ENCODE measurements around the gene CNTNAP2. TPM values are rescaled to one million over a fixed set of nuclear protein-coding genes. Genes with fewer than 3 reads are reported as not detected.

CNTNAP2 gene
- total and polyA plus RNA-seq, 2 of the 4 experiments (the other 2 are of a cell fraction): not detected

DNA sequence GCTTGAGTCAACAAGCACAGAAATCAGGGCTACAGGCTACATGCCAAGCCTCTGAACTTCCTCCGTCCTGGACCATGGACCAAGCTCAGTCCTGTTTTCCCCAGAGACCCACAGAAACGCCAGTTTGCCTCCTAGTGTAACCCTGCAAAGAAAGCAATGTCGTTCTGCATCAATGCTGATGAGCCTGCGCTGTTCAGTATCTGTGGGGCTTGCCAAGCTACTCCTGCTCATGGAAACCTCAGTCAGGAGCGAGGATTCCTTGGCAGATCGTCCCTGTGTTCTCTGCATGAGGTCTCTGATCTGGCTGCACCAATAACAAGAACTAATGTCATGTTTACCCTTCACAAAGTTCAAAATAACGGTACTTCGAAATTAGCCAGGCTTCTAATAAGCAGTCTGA, 1978.5 kb downstream of the CNTNAP2 start:
- Histone ChIP-seq H2AK9ac (replicated peaks; ENCODE audit: low read depth, low read length, poor library complexity) (no peak overlapping the region), H3K23ac (ENCODE audit: low read depth, low read length) (no peak overlapping the region), H2BK120ac (ENCODE audit: low read depth, low read length) (no peak overlapping the region), H2AK5ac (ENCODE audit: low read depth, low read length) (no peak overlapping the region), H3K9me3 (ENCODE audit: control insufficient read depth, insufficient read depth, low read length) (peaks cover 9% of the 10 kb centered on the region), H4K5ac (ENCODE audit: low read depth, low read length) (no peak overlapping the region), H2BK5ac (ENCODE audit: low read depth, low read length, poor library complexity, severe bottlenecking) (no peak overlapping the region), H3K4me3 (ENCODE audit: insufficient read depth, low read depth, low read length) (no peak overlapping the region), H3K56ac (ENCODE audit: extremely low read depth, insufficient read depth, low read length) (no peak overlapping the region), H2BK20ac (ENCODE audit: low read depth, low read length) (no peak overlapping the region), H3K4ac (ENCODE audit: low read depth, low read length) (no peak overlapping the region), H2BK15ac (ENCODE audit: low read depth, low read length) (no peak overlapping the region), H3K27ac (ENCODE audit: insufficient read depth, low read length) (no peak overlapping the region), H3K18ac (ENCODE audit: low read depth, low read length) (no peak overlapping the region), H3K4me2 (ENCODE audit: low read depth, low read length) (no peak overlapping the region), H3K9ac (ENCODE audit: low read depth, low read length) (no peak overlapping the region), H4K91ac (ENCODE audit: insufficient read depth, low read depth, low read length) (no peak overlapping the region), H2AFZ (replicated peaks; ENCODE audit: low read length, poor library complexity) (no peak overlapping the region), H3K14ac (replicated peaks; ENCODE audit: low read depth, low read length) (no peak overlapping the region), H3K4me1 (ENCODE audit: control insufficient read depth, insufficient read depth, low read length) (no peaks in the 10 kb centered on the region), H3K36me3 (ENCODE audit: control insufficient read depth, insufficient read depth, low read length) (no peaks in the 10 kb centered on the region), H4K20me1 (ENCODE audit: insufficient read depth, low read length) (no peaks in the 10 kb centered on the region), H3K27me3 (ENCODE audit: control insufficient read depth, insufficient read depth, low read length) (no peaks in the 10 kb centered on the region), H3K9me1 (ENCODE audit: insufficient read depth, low read length) (no peaks in the 10 kb centered on the region), H4K8ac (ENCODE audit: low read depth in 2 of 2, low read length in 2 of 2) (no peak overlapping the region), H3K79me1 (ENCODE audit: low read depth in 1 of 2, low read length in 2 of 2) (no peaks in the 10 kb centered on the region)
- CTCF ChIA-PET: no interaction called here
- dilution Hi-C loops (cut with HindIII; ENCODE audit: low sequenced_read_pairs, unreplicated experiment): no loop called here
- in situ Hi-C loops (cut with MboI; ENCODE audit: low sequenced_read_pairs): no loop called here
- POLR2A ChIA-PET (ENCODE audit: unreplicated experiment): no interaction called here
- 6% methylated on average over 4 of the region's 8 CpGs; no CpG with 5 or more reads in 1 of the 2 experiments for WGBS, 2 experiments (ENCODE audit: extremely low coverage in 2 of 2, insufficient read length in 1 of 2)
- DNase-seq (no peak), ATAC-seq (ENCODE audit: low read depth) (no peak)
- BruUV-seq (replicated peaks): no TSS peak
- intact Hi-C loops (cut with micrococcal nuclease): no loop called here
- no peak for TF ChIP-seq MAFK (IDR thresholded peaks at IDR 0.05; ENCODE audit: low read depth, low read length)
- TF ChIP-seq CHD1 (IDR thresholded peaks at IDR 0.05; ENCODE audit: low read depth, low read length): no peak
- TF ChIP-seq BHLHE40 (IDR thresholded peaks at IDR 0.05; ENCODE audit: low read depth, low read length): no peak
- TF ChIP-seq, protein P1, sequence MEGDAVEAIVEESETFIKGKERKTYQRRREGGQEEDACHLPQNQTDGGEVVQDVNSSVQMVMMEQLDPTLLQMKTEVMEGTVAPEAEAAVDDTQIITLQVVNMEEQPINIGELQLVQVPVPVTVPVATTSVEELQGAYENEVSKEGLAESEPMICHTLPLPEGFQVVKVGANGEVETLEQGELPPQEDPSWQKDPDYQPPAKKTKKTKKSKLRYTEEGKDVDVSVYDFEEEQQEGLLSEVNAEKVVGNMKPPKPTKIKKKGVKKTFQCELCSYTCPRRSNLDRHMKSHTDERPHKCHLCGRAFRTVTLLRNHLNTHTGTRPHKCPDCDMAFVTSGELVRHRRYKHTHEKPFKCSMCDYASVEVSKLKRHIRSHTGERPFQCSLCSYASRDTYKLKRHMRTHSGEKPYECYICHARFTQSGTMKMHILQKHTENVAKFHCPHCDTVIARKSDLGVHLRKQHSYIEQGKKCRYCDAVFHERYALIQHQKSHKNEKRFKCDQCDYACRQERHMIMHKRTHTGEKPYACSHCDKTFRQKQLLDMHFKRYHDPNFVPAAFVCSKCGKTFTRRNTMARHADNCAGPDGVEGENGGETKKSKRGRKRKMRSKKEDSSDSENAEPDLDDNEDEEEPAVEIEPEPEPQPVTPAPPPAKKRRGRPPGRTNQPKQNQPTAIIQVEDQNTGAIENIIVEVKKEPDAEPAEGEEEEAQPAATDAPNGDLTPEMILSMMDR (conservative IDR thresholded peaks at IDR 0.05; ENCODE audit: low read depth, low read length): no peak
- TF ChIP-seq MAZ (IDR thresholded peaks at IDR 0.05; ENCODE audit: borderline replicate concordance, low read depth, low read length): no peak
- TF ChIP-seq, protein P2, sequence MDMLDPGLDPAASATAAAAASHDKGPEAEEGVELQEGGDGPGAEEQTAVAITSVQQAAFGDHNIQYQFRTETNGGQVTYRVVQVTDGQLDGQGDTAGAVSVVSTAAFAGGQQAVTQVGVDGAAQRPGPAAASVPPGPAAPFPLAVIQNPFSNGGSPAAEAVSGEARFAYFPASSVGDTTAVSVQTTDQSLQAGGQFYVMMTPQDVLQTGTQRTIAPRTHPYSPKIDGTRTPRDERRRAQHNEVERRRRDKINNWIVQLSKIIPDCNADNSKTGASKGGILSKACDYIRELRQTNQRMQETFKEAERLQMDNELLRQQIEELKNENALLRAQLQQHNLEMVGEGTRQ (IDR thresholded peaks at IDR 0.05; ENCODE audit: low read depth, low read length): no peak
- TF ChIP-seq, protein P3, sequence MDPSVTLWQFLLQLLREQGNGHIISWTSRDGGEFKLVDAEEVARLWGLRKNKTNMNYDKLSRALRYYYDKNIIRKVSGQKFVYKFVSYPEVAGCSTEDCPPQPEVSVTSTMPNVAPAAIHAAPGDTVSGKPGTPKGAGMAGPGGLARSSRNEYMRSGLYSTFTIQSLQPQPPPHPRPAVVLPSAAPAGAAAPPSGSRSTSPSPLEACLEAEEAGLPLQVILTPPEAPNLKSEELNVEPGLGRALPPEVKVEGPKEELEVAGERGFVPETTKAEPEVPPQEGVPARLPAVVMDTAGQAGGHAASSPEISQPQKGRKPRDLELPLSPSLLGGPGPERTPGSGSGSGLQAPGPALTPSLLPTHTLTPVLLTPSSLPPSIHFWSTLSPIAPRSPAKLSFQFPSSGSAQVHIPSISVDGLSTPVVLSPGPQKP (IDR thresholded peaks at IDR 0.05; ENCODE audit: borderline replicate concordance, low read depth, low read length): no peak
- TF ChIP-seq MXI1 (IDR thresholded peaks at IDR 0.05; ENCODE audit: borderline replicate concordance, low read depth, low read length): no peak
- no peak for TF ChIP-seq RAD21 (IDR thresholded peaks at IDR 0.05; ENCODE audit: low read length)
- no peak for TF ChIP-seq FOS (IDR thresholded peaks at IDR 0.05; ENCODE audit: low read depth, low read length)
